ENCODE results near the gene VPREB3.
"Not testable (repeated sequence)": the region's sequence is repeated elsewhere in the genome, so short reads cannot be mapped to it uniquely, and the experiment has no call there.

VPREB3 gene

GRCh38 chr22:23742505-23743264 lies 11.5 kb downstream of the VPREB3 start:
- no peak for DNase-seq (ENCODE audit: low read depth)

- DNase-seq (ENCODE audit: low read depth) = no peak
These were observed 16.5 kb downstream of the VPREB3 start for GRCh38 chr22:23737696-23738095.

GRCh38 chr22:23728108-23728507 lies 26.1 kb downstream of the VPREB3 start:
- DNase-seq (ENCODE audit: low read depth) = not testable (repeated sequence)

- DNase-seq (ENCODE audit: low read depth) = no peak
These were observed 31.5 kb downstream of the VPREB3 start for GRCh38 chr22:23722724-23723123.

GRCh38 chr22:23722160-23722559 lies 32.1 kb downstream of the VPREB3 start:
- DNase-seq (ENCODE audit: low read depth) = no peak

GRCh38 chr22:23720855-23721254 lies 33.4 kb downstream of the VPREB3 start:
- DNase-seq (ENCODE audit: low read depth) = no peak

- DNase-seq (ENCODE audit: low read depth) = no peak
These were observed 35.7 kb downstream of the VPREB3 start for GRCh38 chr22:23718371-23719165.

- DNase-seq (ENCODE audit: low read depth) = peak; percentile 74
These were observed 37.1 kb downstream of the VPREB3 start for GRCh38 chr22:23716811-23717801.

- no peak for DNase-seq (ENCODE audit: low read depth)
These were observed 38.3 kb downstream of the VPREB3 start for GRCh38 chr22:23715806-23716375.

GRCh38 chr22:23714596-23715578 lies 39.3 kb downstream of the VPREB3 start:
- DNase-seq (ENCODE audit: low read depth) = no peak

- no peak for DNase-seq (ENCODE audit: low read depth)
These were observed 40.3 kb downstream of the VPREB3 start for GRCh38 chr22:23713696-23714595.

GRCh38 chr22:23712256-23712655 lies 42.0 kb downstream of the VPREB3 start:
- DNase-seq (ENCODE audit: low read depth) = no peak

- DNase-seq (ENCODE audit: low read depth) = no peak
These were observed 45.1 kb downstream of the VPREB3 start for GRCh38 chr22:23709107-23709506.

GRCh38 chr22:23708270-23708669 lies 46.0 kb downstream of the VPREB3 start:
- DNase-seq (ENCODE audit: low read depth) = no peak

GRCh38 chr22:23705358-23705757 lies 48.9 kb downstream of the VPREB3 start:
- DNase-seq (ENCODE audit: low read depth) = no peak

- no peak for DNase-seq (ENCODE audit: low read depth)
These were observed 49.4 kb downstream of the VPREB3 start for GRCh38 chr22:23704829-23705228.

- DNase-seq (ENCODE audit: low read depth) = no peak
These were observed 50.2 kb downstream of the VPREB3 start for GRCh38 chr22:23704062-23704461.
